T follicular helper cell (primary cell): ENCODE measurements around the gene TBC1D2B.

Source experiments
- DNase-seq: peaks from one replicate; pipeline ENCODE4 v3.0.0-alpha.2; 2020; ENCODE audit warnings: low read depth

The TBC1D2B gene

DNA sequence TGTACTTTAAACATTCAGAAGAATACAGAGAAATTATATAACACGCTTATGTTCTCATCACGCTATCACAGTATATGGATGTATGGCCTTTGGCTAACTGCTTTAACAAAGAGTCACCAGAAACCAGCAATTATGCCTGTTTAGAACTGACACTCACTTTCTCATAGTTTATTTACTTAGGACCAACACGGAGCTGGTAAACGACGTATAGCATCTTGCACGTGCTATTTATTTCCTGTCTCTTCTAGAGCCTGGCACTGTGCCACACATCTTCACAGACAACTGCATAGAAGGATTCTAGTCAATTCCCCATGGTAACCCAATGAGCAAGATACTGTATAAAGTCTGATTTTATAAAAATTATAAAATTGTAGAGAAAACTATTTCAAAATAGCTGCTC lies 43.6 kb downstream of the TBC1D2B start:
- peak; percentile 78 for DNase-seq

DNA sequence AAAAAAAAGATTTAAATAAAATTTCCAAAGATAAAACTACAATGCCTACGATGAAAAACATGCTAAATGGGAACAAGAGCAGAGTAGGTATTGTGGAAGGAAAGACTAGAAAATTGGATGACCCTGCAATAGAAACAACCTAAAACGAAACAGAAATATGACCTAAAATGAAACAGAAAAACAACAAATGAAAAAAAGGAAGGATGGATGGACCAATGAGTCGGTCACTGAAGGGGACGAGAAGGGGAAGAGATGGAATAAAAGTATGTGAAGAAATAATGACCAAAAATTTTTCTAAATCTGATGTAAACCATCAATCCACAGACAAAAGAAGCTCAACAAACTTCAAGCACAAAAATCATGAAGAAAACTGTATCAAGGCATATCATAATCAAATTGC lies 44.8 kb downstream of the TBC1D2B start:
- DNase-seq = no peak

DNA sequence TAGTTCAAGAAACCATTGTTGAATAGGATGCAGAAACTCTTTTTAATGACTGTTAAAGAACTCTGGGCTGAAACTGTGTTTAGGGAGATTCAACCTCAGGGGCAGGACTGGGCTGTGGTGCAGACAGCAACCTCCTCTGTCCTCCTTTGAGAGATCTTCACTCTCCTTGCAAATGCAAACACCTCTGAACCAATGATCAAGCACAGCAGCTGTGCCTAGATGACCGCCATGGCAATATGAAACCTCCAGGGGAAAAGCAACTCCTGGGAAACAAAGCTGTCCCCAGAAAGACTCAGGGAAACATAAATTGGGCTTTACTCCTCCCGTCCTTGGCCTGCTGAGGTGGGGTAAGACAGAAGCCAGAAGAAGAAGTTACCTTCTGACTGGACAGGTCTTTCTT lies 52.6 kb downstream of the TBC1D2B start:
- no peak for DNase-seq

- no peak for DNase-seq
Observed at GRCh38 chr15:78024519-78024870, 53.0 kb downstream of the TBC1D2B start.

DNA sequence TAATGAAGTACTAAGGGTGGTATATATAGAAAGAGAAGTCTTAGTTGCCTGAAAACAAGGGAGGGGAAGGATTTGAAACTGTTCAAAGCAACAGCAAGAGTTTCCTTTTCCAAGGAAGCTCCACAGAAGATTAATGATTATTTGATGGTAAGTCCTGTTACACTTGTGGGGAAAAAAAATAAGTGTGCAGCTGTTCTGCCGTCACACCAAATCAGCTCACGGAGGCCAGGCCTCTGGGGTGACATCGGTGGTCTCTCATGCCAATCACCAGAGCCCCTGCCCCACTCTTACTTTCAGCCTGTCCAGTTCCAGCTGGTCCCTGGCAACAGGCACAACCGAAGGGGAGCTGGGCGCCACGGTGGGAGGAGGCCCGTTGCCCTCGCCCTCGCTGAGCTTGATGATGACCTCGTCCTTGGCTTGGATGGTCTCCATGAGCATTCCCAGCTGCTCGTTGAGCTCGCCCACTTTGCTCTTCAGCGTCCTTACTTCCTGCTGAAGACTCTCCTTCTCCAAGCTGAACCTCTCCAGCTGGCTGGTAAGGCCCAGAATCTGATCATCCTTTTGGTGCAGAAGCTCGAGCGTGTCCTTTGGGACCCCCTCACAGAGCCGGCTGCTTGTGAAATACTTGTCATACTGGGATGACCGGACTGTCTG lies 53.5 kb downstream of the TBC1D2B start:
- DNase-seq = no peak

- DNase-seq = no peak
Observed at GRCh38 chr15:78023081-78023665, 54.3 kb downstream of the TBC1D2B start.

- no peak for DNase-seq
Observed at GRCh38 chr15:78021761-78022160, 55.8 kb downstream of the TBC1D2B start.

GRCh38 chr15:78020007-78020406 lies 57.5 kb downstream of the TBC1D2B start:
- no peak for DNase-seq

GRCh38 chr15:78018946-78019644 lies 58.4 kb downstream of the TBC1D2B start:
- DNase-seq = no peak

DNA sequence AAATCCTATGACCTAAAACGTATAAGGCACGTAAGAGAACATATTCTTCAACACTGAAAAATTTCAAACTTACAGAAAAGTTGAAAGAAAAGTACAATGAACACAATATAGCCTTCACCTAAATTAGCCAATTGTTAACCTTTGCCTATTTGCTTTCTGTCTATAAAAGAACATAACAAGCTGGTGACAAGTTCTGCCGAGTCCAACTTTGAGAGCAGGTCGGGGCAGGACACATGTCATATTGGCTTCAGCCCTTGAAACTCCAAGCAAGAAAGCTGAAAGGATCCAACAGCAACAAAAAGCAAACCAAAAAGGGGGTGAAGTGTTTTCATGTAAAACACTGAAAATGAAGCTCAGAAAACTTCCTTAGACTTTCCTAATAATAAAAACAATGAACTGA lies 59.1 kb downstream of the TBC1D2B start:
- DNase-seq = no peak

- no peak for DNase-seq
Observed at GRCh38 chr15:78016860-78017259, 60.7 kb downstream of the TBC1D2B start.

DNA sequence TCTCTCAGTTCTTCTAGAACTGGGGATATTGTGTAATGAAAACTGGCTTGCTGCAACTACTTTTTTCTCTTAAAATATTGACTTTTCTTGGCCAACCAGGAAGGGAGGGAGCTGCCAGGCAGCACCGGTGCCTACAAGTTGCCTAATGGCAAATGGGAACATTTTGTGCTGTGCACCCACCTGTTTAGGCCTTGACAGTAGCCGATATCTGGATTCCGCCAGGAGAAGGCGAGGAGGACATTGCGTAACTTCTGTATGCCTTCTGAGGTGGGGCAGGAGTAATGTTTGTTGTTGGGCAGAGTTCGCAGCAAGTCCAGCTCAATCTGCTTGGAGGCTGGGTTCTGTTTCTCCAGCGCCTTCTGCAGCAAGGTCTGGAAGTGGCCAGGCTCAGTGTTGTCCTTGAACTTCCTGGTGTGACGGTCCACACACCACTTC lies 64.9 kb downstream of the TBC1D2B start:
- no peak for DNase-seq

DNA sequence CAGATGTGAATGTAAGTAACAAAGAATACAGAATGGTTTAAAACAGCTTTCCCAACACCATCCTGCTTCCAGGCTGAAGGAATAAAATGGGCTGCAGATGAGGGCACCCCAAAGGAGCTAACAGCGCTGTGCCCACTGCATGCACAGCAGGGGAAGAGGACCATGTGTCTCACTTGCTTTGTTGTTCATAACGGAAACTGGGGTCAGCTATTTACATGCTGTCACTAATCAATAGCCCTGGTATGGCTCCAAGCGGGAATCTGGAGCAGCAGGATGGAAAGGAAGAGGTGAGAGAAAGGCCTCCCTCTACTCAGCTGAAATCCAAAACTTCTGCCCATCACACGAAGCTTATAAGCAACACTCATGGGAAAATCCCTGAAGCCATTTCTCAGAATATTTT lies 67.4 kb downstream of the TBC1D2B start:
- no peak for DNase-seq

- no peak for DNase-seq
Observed at GRCh38 chr15:78007964-78008886, 69.3 kb downstream of the TBC1D2B start.

GRCh38 chr15:78007211-78007931 lies 70.1 kb downstream of the TBC1D2B start:
- no peak for DNase-seq

- no peak for DNase-seq
Observed at GRCh38 chr15:78006567-78007205, 70.8 kb downstream of the TBC1D2B start.

- no peak for DNase-seq
Observed at GRCh38 chr15:78004919-78005634, 72.4 kb downstream of the TBC1D2B start.

GRCh38 chr15:78004222-78004727 lies 73.2 kb downstream of the TBC1D2B start:
- DNase-seq = no peak

GRCh38 chr15:78003539-78004008 lies 73.9 kb downstream of the TBC1D2B start:
- DNase-seq = no peak

DNA sequence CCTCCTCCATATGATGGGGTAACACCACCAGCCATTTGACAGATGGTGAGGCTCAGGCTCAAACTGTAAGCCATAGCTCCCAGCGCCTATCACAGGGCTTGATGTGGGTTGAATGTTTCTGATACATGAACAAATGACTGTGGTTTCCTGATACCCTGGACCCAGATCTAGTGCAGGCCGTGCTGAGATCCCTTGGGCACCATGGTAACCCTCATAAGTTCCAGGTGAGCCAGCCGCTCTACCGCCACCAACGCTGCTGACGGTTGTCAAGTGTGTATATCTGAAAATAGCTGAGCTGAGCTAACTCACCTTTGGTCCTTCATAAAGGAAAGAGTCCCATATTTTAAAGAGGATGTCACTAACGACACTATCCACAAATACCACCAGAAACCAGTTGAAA lies 74.5 kb downstream of the TBC1D2B start:
- DNase-seq = no peak
